ENCODE measurements around the gene FPR2. TPM values are rescaled to one million over a fixed set of nuclear protein-coding genes. Genes with fewer than 3 reads are reported as not detected.

The FPR2 gene
- total and polyA plus RNA-seq, 9 of the 15 experiments (the other 6 are each of a cell fraction or from before 2014, with no cell fraction given), result 0.03 to 0.15 (median 0.07) TPM; not detected in 6

GRCh38 chr19:51712461-51713081 is 48.4 kb upstream of the FPR2 start (continued):
- TF ChIP-seq SUPT5H (IDR thresholded peaks at IDR 0.05) (no peak), HMGXB4 (CRISPR knock-in tag; IDR thresholded peaks at IDR 0.05) (no peak), E2F1 (CRISPR knock-in tag; IDR thresholded peaks at IDR 0.05) (no peak), NEUROD1 (IDR thresholded peaks at IDR 0.05; ENCODE audit: borderline replicate concordance, low read depth, low read length, partially characterized antibody) (no peak), SRF (CRISPR knock-in tag; IDR thresholded peaks at IDR 0.05) (no peak), ZNF280B (CRISPR knock-in tag; IDR thresholded peaks at IDR 0.05) (no peak), ZNF23 (CRISPR knock-in tag; IDR thresholded peaks at IDR 0.05) (no peak), ELF1 (tag; IDR thresholded peaks at IDR 0.05) (no peak), ARID3A (IDR thresholded peaks at IDR 0.05; ENCODE audit: borderline replicate concordance, low read depth, low read length) (no peak), ZNF589 (CRISPR knock-in tag; IDR thresholded peaks at IDR 0.05; ENCODE audit: low read depth) (no peak), REST (IDR thresholded peaks at IDR 0.05; ENCODE audit: borderline replicate concordance) (peak; percentile 36; the same call in 1 of the 2 replicates), REST (CRISPR knock-in tag; IDR thresholded peaks at IDR 0.05; ENCODE audit: low read depth) (no peak), ESRRB (CRISPR knock-in tag; IDR thresholded peaks at IDR 0.05; ENCODE audit: borderline replicate concordance) (no peak)

Data from K562 (cell line).